K562 (cell line): ENCODE data around the gene GLE1. TPM values are rescaled to one million over a fixed set of nuclear protein-coding genes. Genes with fewer than 3 reads are reported as not detected.

Source experiments
- ADNP ChIP-seq: fragments of 200-800 bp; sonication (Bioruptor generic); IDR thresholded peaks from 2 replicates; pipeline ENCODE4 v1.6.1; 2016; ENCODE audit warnings: missing genetic modification characterization, missing compliant biosample characterization
- BCLAF1 ChIP-seq, 2 experiments: fragments of 450-650 bp in 1 of 2; IDR thresholded peaks; 2 replicates each; pipeline ENCODE4 v1.6.1; 2011 to 2017; ENCODE audit warnings: low read depth in 2 of 2, antibody characterized with exemption in 1 of 2, borderline replicate concordance in 1 of 2, low read length in 1 of 2, mild to moderate bottlenecking in 1 of 2, mixed read lengths in 1 of 2; ENCODE audit not compliant: control insufficient read depth in 1 of 2
- BRD4 ChIP-seq: fragments of 200-600 bp; sonication (generic); IDR thresholded peaks from 2 replicates; pipeline ENCODE4 v1.6.1; 2017; ENCODE audit warnings: inconsistent platforms
- E2F5 ChIP-seq: sonication (generic); formaldehyde crosslinking; IDR thresholded peaks from 2 replicates; pipeline ENCODE4 v1.8.0; 2022; ENCODE audit warnings: mild to moderate bottlenecking, missing genetic modification reagents
- E2F6 ChIP-seq, 2 experiments: IDR thresholded peaks; 2 replicates each; pipeline ENCODE4 v1.6.1; 2011; ENCODE audit warnings: borderline replicate concordance in 1 of 2, control low read depth in 1 of 2, low read depth in 1 of 2, low read length in 1 of 2, mild to moderate bottlenecking in 1 of 2, mixed read lengths in 1 of 2, moderate library complexity in 1 of 2; ENCODE audit not compliant: insufficient read depth in 1 of 2, insufficient read length in 1 of 2, poor library complexity in 1 of 2, severe bottlenecking in 1 of 2; ENCODE audit errors: extremely low read depth in 1 of 2
- ELK1 ChIP-seq: sonication (generic); formaldehyde crosslinking; IDR thresholded peaks from 2 replicates; pipeline ENCODE4 v1.8.1; 2022; ENCODE audit warnings: missing genetic modification reagents
- ERF ChIP-seq: fragments of 450-650 bp; formaldehyde crosslinking; IDR thresholded peaks from 2 replicates; pipeline ENCODE4 v1.4.0; 2020; ENCODE audit warnings: mild to moderate bottlenecking, mixed read lengths
- HDAC2 ChIP-seq: fragments of 450-650 bp; IDR thresholded peaks from 2 replicates; pipeline ENCODE4 v1.6.1; 2016; ENCODE audit warnings: mild to moderate bottlenecking
- NCOA1 ChIP-seq: fragments of 450-650 bp; IDR thresholded peaks from 2 replicates; pipeline ENCODE4 v1.6.1; 2016; ENCODE audit warnings: low read depth
- NCOA2 ChIP-seq, 2 experiments: fragments of 450-650 bp; IDR thresholded peaks; 2 replicates each; pipeline ENCODE4 v1.6.1; 2018; ENCODE audit warnings: mild to moderate bottlenecking in 2 of 2, moderate library complexity in 1 of 2; ENCODE audit not compliant: partially characterized antibody in 2 of 2
- SNRNP70 ChIP-seq: fragments of 200-400 bp; formaldehyde crosslinking; optimal IDR thresholded peaks from 2 replicates; pipeline ENCODE3; 2017; ENCODE audit warnings: low read depth, low read length
- SUPT5H ChIP-seq: fragments of 450-650 bp; IDR thresholded peaks from 2 replicates; pipeline ENCODE4 v1.6.1; 2016
- TFAM ChIP-seq: fragments of 250-450 bp; sonication (Bioruptor Pico); conservative IDR thresholded peaks from 2 replicates; pipeline ENCODE4 v1.5.0; 2021; ENCODE audit warnings: mild to moderate bottlenecking, moderate library complexity
- TGIF2 ChIP-seq: sonication (generic); formaldehyde crosslinking; IDR thresholded peaks from 2 replicates; pipeline ENCODE4 v1.8.1; 2022; ENCODE audit warnings: mild to moderate bottlenecking, missing genetic modification reagents, moderate library complexity
- ZBTB12 ChIP-seq: fragments of 250-450 bp; sonication (Bioruptor Pico); IDR thresholded peaks from 2 replicates; pipeline ENCODE4 v1.4.0; 2020
- ZNF217 ChIP-seq: sonication (generic); formaldehyde crosslinking; IDR thresholded peaks from 2 replicates; pipeline ENCODE4 v1.8.0; 2022; ENCODE audit warnings: mild to moderate bottlenecking, missing genetic modification reagents
- ZNF436 ChIP-seq: fragments of 250-450, 450-650 bp; sonication (Bioruptor Pico); formaldehyde crosslinking; IDR thresholded peaks from 2 replicates; pipeline ENCODE4 v1.7.0; 2020; ENCODE audit warnings: mild to moderate bottlenecking
- ZNF57 ChIP-seq: fragments of 450-650 bp; formaldehyde crosslinking; IDR thresholded peaks from 2 replicates; pipeline ENCODE4 v1.4.0; 2020; ENCODE audit warnings: mild to moderate bottlenecking, moderate library complexity
- ZNF655 ChIP-seq: fragments of 250-450 bp; sonication (Bioruptor Pico); IDR thresholded peaks from 2 replicates; pipeline ENCODE4 v1.5.0; 2021
- polyA plus RNA-seq, 8 experiments: library from polyadenylated mRNA; depleted of rRNA in 4 of 8; stranded (reverse) in 5 of 8; unstranded in 3 of 8; fragments of >200 nt; fragmentation: Nextera tagmentation in 2 of 8; fragmentation: Illumina TruSeq in 1 of 8; extraction: Ambion mirVana in 2 of 8; extraction: Trizol in 1 of 8; gene quantifications; 2 replicates each; pipeline versions ENCODE4 v1.2.1 to v1.2.3, GENCODE V29; 2011 to 2014; ENCODE audit warnings: inconsistent platforms in 1 of 8, missing spikeins in 1 of 8
- total RNA-seq, 7 experiments: library from RNA; depleted of rRNA in 6 of 7; stranded (reverse); fragments of >200 nt in 6 of 7; fragmentation: Illumina TruSeq in 2 of 7; extraction: Trizol in 2 of 7; gene quantifications; 2 replicates each; pipeline versions ENCODE4 v1.2.1 to v1.2.3, GENCODE V29; 2011 to 2021; ENCODE audit warnings: low replicate concordance in 1 of 7

The GLE1 gene
- total and polyA plus RNA-seq, 9 of the 15 experiments (the other 6 are each of a cell fraction or from before 2014, with no cell fraction given), result 15.9 to 44.8 (median 37.6) TPM

GRCh38 chr9:128455849-128456612, 48.5 kb upstream of the GLE1 start, which contains the start of gene ODF2 (continued):
- TF ChIP-seq ZBTB12, result peak; percentile 72
- no peak for TF ChIP-seq NCOA2 (IDR thresholded peaks at IDR 0.05; ENCODE audit: partially characterized antibody in 2 of 2)
- no peak for TF ChIP-seq ZNF57 (CRISPR knock-in tag)
- TF ChIP-seq TGIF2 (CRISPR knock-in tag), result no peak
- TF ChIP-seq ELK1 (CRISPR knock-in tag), result no peak
- no peak for TF ChIP-seq BCLAF1 (IDR thresholded peaks at IDR 0.05; ENCODE audit: borderline replicate concordance in 1 of 2, control insufficient read depth in 1 of 2, low read depth in 2 of 2, low read length in 1 of 2)
- no peak for TF ChIP-seq TFAM (CRISPR knock-in tag)
- peak; percentile 92; the same call in 1 of the 2 replicates for TF ChIP-seq HDAC2
- no peak for TF ChIP-seq SNRNP70
- TF ChIP-seq ZNF217 (CRISPR knock-in tag), result no peak
- TF ChIP-seq E2F6 (IDR thresholded peaks at IDR 0.05; ENCODE audit: borderline replicate concordance in 1 of 2, extremely low read depth in 1 of 2, insufficient read depth in 1 of 2, insufficient read length in 1 of 2, low read depth in 1 of 2, low read length in 1 of 2, poor library complexity in 1 of 2, severe bottlenecking in 1 of 2), result peak in 1 of 2 experiments; percentile 26
- TF ChIP-seq BRD4, result no peak
- TF ChIP-seq SUPT5H, result peak; percentile 73
- no peak for TF ChIP-seq ZNF655 (CRISPR knock-in tag)
- TF ChIP-seq NCOA1, result no peak
- no peak for TF ChIP-seq ZNF436 (CRISPR knock-in tag)
- TF ChIP-seq ERF, result no peak
- TF ChIP-seq ADNP (tag), result no peak
- TF ChIP-seq E2F5, result no peak
